ENCODE measurements around the gene USP17L27. TPM values are rescaled to one million over a fixed set of nuclear protein-coding genes. Genes with fewer than 3 reads are reported as not detected.

Gene USP17L27, protein sequence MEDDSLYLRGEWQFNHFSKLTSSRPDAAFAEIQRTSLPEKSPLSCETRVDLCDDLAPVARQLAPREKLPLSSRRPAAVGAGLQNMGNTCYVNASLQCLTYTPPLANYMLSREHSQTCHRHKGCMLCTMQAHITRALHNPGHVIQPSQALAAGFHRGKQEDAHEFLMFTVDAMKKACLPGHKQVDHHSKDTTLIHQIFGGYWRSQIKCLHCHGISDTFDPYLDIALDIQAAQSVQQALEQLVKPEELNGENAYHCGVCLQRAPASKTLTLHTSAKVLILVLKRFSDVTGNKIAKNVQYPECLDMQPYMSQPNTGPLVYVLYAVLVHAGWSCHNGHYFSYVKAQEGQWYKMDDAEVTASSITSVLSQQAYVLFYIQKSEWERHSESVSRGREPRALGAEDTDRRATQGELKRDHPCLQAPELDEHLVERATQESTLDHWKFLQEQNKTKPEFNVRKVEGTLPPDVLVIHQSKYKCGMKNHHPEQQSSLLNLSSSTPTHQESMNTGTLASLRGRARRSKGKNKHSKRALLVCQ
- total RNA-seq: not detected in 2 replicates

DNA sequence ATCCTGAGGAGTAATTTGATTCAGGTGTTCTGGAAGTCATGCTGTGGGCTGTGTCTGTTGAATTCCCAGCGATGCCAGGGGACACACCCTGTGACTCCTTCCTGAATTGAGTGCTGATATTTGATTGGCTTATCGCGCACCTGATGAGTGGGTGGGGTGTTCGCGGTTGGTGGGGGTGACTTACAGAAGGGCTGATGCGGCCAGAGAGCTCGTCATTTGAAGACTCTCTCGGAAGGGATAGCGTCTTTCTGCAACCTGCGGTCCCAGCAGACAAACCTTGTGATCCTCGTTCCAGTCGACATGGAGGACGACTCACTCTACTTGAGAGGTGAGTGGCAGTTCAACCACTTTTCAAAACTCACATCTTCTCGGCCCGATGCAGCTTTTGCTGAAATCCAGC lies at the start of gene USP17L27:
Gene USP17L27 (plus strand): TSS at position 301 of the 400 bp plus-strand sequence. CDS start 0 bp downstream, at position 301.

DNA sequence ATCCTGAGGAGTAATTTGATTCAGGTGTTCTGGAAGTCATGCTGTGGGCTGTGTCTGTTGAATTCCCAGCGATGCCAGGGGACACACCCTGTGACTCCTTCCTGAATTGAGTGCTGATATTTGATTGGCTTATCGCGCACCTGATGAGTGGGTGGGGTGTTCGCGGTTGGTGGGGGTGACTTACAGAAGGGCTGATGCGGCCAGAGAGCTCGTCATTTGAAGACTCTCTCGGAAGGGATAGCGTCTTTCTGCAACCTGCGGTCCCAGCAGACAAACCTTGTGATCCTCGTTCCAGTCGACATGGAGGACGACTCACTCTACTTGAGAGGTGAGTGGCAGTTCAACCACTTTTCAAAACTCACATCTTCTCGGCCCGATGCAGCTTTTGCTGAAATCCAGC lies 19.1 kb upstream of the USP17L27 start, which contains the start of gene USP17L24:
Gene USP17L24 (plus strand): TSS at position 301 of the 400 bp plus-strand sequence. CDS start 0 bp downstream, at position 301.

GRCh38 chr4:9329611-9330010 lies 14.3 kb upstream of the USP17L27 start, which contains the start of gene USP17L25:
Gene USP17L25 (plus strand): TSS chr4:9329911. CDS start chr4:9329911, 0 bp downstream.

DNA sequence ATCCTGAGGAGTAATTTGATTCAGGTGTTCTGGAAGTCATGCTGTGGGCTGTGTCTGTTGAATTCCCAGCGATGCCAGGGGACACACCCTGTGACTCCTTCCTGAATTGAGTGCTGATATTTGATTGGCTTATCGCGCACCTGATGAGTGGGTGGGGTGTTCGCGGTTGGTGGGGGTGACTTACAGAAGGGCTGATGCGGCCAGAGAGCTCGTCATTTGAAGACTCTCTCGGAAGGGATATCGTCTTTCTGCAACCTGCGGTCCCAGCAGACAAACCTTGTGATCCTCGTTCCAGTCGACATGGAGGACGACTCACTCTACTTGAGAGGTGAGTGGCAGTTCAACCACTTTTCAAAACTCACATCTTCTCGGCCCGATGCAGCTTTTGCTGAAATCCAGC lies 9.6 kb upstream of the USP17L27 start, which contains the start of gene USP17L26:
Gene USP17L26 (plus strand): TSS at position 301 of the 400 bp plus-strand sequence. CDS start 0 bp downstream, at position 301.

GRCh38 chr4:9339103-9339502 lies 4.8 kb upstream of the USP17L27 start, which contains the start of gene USP17L5:
Gene USP17L5 (plus strand): TSS chr4:9339403. CDS start chr4:9339403, 0 bp downstream.

GRCh38 chr4:9348593-9348992 lies 4.6 kb downstream of the USP17L27 start, which contains the start of gene USP17L28:
Gene USP17L28 (plus strand): TSS chr4:9348893. CDS start chr4:9348893, 0 bp downstream.

DNA sequence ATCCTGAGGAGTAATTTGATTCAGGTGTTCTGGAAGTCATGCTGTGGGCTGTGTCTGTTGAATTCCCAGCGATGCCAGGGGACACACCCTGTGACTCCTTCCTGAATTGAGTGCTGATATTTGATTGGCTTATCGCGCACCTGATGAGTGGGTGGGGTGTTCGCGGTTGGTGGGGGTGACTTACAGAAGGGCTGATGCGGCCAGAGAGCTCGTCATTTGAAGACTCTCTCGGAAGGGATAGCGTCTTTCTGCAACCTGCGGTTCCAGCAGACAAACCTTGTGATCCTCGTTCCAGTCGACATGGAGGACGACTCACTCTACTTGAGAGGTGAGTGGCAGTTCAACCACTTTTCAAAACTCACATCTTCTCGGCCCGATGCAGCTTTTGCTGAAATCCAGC lies 9.4 kb downstream of the USP17L27 start, which contains the start of gene USP17L29:
Gene USP17L29 (plus strand): TSS at position 301 of the 400 bp plus-strand sequence. CDS start 0 bp downstream, at position 301.

GRCh38 chr4:9362829-9363228 lies 18.9 kb downstream of the USP17L27 start, which contains the start of gene USP17L30:
Gene USP17L30 (plus strand): TSS chr4:9363129. CDS start chr4:9363129, 0 bp downstream.

Other genes starting within 250 kb of the USP17L27 start
- not detected in 2 replicates for gene FAM90A26, start 173.7 kb upstream of the USP17L27 start, total RNA-seq
- not detected in 2 replicates for gene USP17L10, start 133.5 kb upstream of the USP17L27 start, total RNA-seq
- not detected in 2 replicates for gene USP17L11, start 128.7 kb upstream of the USP17L27 start, total RNA-seq
- not detected in 2 replicates for gene USP17L12, start 124.0 kb upstream of the USP17L27 start, total RNA-seq
- not detected in 2 replicates for gene USP17L13, start 119.3 kb upstream of the USP17L27 start, total RNA-seq
- not detected in 2 replicates for gene USP17L15, start 109.8 kb upstream of the USP17L27 start, total RNA-seq
- not detected in 2 replicates for gene USP17L17, start 100.3 kb upstream of the USP17L27 start, total RNA-seq
- not detected in 2 replicates for gene USP17L18, start 95.5 kb upstream of the USP17L27 start, total RNA-seq
- gene USP17L19, start 90.8 kb upstream of the USP17L27 start, total RNA-seq: not detected in 2 replicates
- gene USP17L20, start 86.0 kb upstream of the USP17L27 start, total RNA-seq: not detected in 2 replicates
- gene USP17L21, start 81.3 kb upstream of the USP17L27 start, total RNA-seq: not detected in 2 replicates
- gene USP17L22, start 76.5 kb upstream of the USP17L27 start, total RNA-seq: not detected in 2 replicates
- gene USP17L24, start 19.0 kb upstream of the USP17L27 start, total RNA-seq: not detected in 2 replicates
- not detected in 2 replicates for gene USP17L25, start 14.2 kb upstream of the USP17L27 start, total RNA-seq
- not detected in 2 replicates for gene USP17L26, start 9.5 kb upstream of the USP17L27 start, total RNA-seq
- gene USP17L5, start 4.7 kb upstream of the USP17L27 start, total RNA-seq: not detected in 2 replicates
- gene USP17L28, start 4.7 kb downstream of the USP17L27 start, total RNA-seq: not detected in 2 replicates
- not detected in 2 replicates for gene USP17L29, start 9.5 kb downstream of the USP17L27 start, total RNA-seq
- gene USP17L30, start 19.0 kb downstream of the USP17L27 start, total RNA-seq: not detected in 2 replicates
- gene DEFB131A, start 100.3 kb downstream of the USP17L27 start, total RNA-seq: not detected in 2 replicates

Measured in epithelial cell of alveolus of lung (primary cell).